AG08395 (cell line): ENCODE data around the gene FAM186B.
A peak's percentile ranks its signal among the peaks of the same experiment; 100 is the strongest.

Experiments used
- DNase-seq: peaks from one replicate; pipeline ENCODE4 v3.0.0; 2012; ENCODE audit warnings: mixed read lengths, low spot score

FAM186B gene

GRCh38 chr12:49609059-49609874 lies 3.8 kb upstream of the FAM186B start:
- no peak for DNase-seq

- DNase-seq, result no peak
Observed at GRCh38 chr12:49604856-49605255, 583 bp downstream of the FAM186B start.

- no peak for DNase-seq
Observed at GRCh38 chr12:49603721-49604120, 1.7 kb downstream of the FAM186B start.

- no peak for DNase-seq
Observed at GRCh38 chr12:49599961-49600360, 5.5 kb downstream of the FAM186B start.

GRCh38 chr12:49598527-49598926 lies 6.9 kb downstream of the FAM186B start:
- no peak for DNase-seq

GRCh38 chr12:49588721-49589516 lies 16.5 kb downstream of the FAM186B start:
- DNase-seq, result no peak

GRCh38 chr12:49588281-49588680 lies 17.2 kb downstream of the FAM186B start:
- DNase-seq, result no peak

GRCh38 chr12:49587174-49587908 lies 18.1 kb downstream of the FAM186B start:
- no peak for DNase-seq

- no peak for DNase-seq
Observed at GRCh38 chr12:49585477-49586459, 19.7 kb downstream of the FAM186B start.

GRCh38 chr12:49584591-49584990 lies 20.8 kb downstream of the FAM186B start:
- DNase-seq, result no peak

GRCh38 chr12:49583366-49584094 lies 21.9 kb downstream of the FAM186B start:
- no peak for DNase-seq

- no peak for DNase-seq
Observed at GRCh38 chr12:49582850-49583249, 22.6 kb downstream of the FAM186B start.

- DNase-seq, result no peak
Observed at GRCh38 chr12:49582201-49582600, 23.2 kb downstream of the FAM186B start.

GRCh38 chr12:49580572-49581535 lies 24.6 kb downstream of the FAM186B start:
- peak; percentile 83 for DNase-seq

- DNase-seq, result no peak
Observed at GRCh38 chr12:49578471-49579112, 26.8 kb downstream of the FAM186B start.

GRCh38 chr12:49577589-49578315 lies 27.7 kb downstream of the FAM186B start:
- no peak for DNase-seq

GRCh38 chr12:49568442-49569162 lies 36.8 kb downstream of the FAM186B start:
- no peak for DNase-seq
